Spleen (tissue), 7 donors: Measurements from ENCODE around the gene KCNK7.

Experiments used
- POLR2A ChIP-seq, 3 donors: fragments of 450-650 bp; IDR thresholded peaks; one replicate each; pipeline ENCODE4 v1.5.1; 2017; ENCODE audit warnings: antibody characterized with exemption in 3 of 3, mild to moderate bottlenecking in 1 of 3
- TF ChIP-seq, protein P1 (sequence below), 11 experiments: fragments of 200-600 bp in 7 of 11; fragments of 450-650 bp in 4 of 11; sonication (generic) in 4 of 11; IDR thresholded peaks in 8 of 11; conservative IDR thresholded peaks in 3 of 11; 1 replicate in 7 of 11; 2 replicates in 4 of 11; pipeline versions ENCODE4 v1.4.0 to v1.8.0; 2016 to 2021; ENCODE audit warnings: antibody characterized with exemption in 11 of 11, inconsistent platforms in 4 of 11, mild to moderate bottlenecking in 1 of 11
- donor health status: DM: no; HTN: no; CAD: no; lungs with moderate emphysema.
- donor health status: DM: no; HTN: no; CAD: no.
- donor health status: DM: no; HTN: no; CAD: no.

GRCh38 chr11:65560555-65561418 is 34.8 kb downstream of the KCNK7 start:
- TF ChIP-seq POLR2A (IDR thresholded peaks at IDR 0.05), result no peak
- TF ChIP-seq, protein P1, sequence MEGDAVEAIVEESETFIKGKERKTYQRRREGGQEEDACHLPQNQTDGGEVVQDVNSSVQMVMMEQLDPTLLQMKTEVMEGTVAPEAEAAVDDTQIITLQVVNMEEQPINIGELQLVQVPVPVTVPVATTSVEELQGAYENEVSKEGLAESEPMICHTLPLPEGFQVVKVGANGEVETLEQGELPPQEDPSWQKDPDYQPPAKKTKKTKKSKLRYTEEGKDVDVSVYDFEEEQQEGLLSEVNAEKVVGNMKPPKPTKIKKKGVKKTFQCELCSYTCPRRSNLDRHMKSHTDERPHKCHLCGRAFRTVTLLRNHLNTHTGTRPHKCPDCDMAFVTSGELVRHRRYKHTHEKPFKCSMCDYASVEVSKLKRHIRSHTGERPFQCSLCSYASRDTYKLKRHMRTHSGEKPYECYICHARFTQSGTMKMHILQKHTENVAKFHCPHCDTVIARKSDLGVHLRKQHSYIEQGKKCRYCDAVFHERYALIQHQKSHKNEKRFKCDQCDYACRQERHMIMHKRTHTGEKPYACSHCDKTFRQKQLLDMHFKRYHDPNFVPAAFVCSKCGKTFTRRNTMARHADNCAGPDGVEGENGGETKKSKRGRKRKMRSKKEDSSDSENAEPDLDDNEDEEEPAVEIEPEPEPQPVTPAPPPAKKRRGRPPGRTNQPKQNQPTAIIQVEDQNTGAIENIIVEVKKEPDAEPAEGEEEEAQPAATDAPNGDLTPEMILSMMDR (IDR thresholded peaks at IDR 0.05 in 8 of 11, conservative IDR thresholded peaks at IDR 0.05 in 3 of 11), result no peak
